Measurements from ENCODE around the gene FILIP1L. TPM values are rescaled to one million over a fixed set of nuclear protein-coding genes. Genes with fewer than 3 reads are reported as not detected.
"Not testable (repeated sequence)": the region's sequence is repeated elsewhere in the genome, so short reads cannot be mapped to it uniquely, and the experiment has no call there.

Gene FILIP1L
- total RNA-seq, 1 donor from 2014 or later, result 48.5 TPM

GRCh38 chr3:100099621-100100020 lies 14.7 kb downstream of the FILIP1L start:
- no peak for DNase-seq (ENCODE audit: low spot score)

- DNase-seq (ENCODE audit: low spot score), result no peak
These were observed 15.6 kb downstream of the FILIP1L start for GRCh38 chr3:100098784-100099070.

GRCh38 chr3:100097919-100098783 lies 16.1 kb downstream of the FILIP1L start:
- DNase-seq (ENCODE audit: low spot score), result no peak

- no peak for DNase-seq (ENCODE audit: low spot score)
These were observed 17.4 kb downstream of the FILIP1L start for GRCh38 chr3:100096866-100097265.

- not testable (repeated sequence) for DNase-seq (ENCODE audit: low spot score)
These were observed 18.0 kb downstream of the FILIP1L start for GRCh38 chr3:100096286-100096685.

- no peak for DNase-seq (ENCODE audit: low spot score)
These were observed 20.5 kb downstream of the FILIP1L start for GRCh38 chr3:100093831-100094230.

- no peak for DNase-seq (ENCODE audit: low spot score)
These were observed 23.7 kb downstream of the FILIP1L start for GRCh38 chr3:100090669-100091005.

- DNase-seq (ENCODE audit: low spot score), result no peak
These were observed 24.3 kb downstream of the FILIP1L start for GRCh38 chr3:100089812-100090668.

- no peak for DNase-seq (ENCODE audit: low spot score)
These were observed 25.4 kb downstream of the FILIP1L start for GRCh38 chr3:100088735-100089368.

GRCh38 chr3:100087198-100087597 lies 27.1 kb downstream of the FILIP1L start:
- DNase-seq (ENCODE audit: low spot score), result no peak

GRCh38 chr3:100086401-100086800 lies 27.9 kb downstream of the FILIP1L start:
- DNase-seq (ENCODE audit: low spot score), result no peak

GRCh38 chr3:100084100-100084806 lies 30.0 kb downstream of the FILIP1L start:
- no peak for DNase-seq (ENCODE audit: low spot score)

GRCh38 chr3:100083209-100083608 lies 31.1 kb downstream of the FILIP1L start:
- DNase-seq (ENCODE audit: low spot score), result no peak

- DNase-seq (ENCODE audit: low spot score), result no peak
These were observed 31.6 kb downstream of the FILIP1L start for GRCh38 chr3:100082714-100083113.

GRCh38 chr3:100081986-100082692 lies 32.2 kb downstream of the FILIP1L start:
- DNase-seq (ENCODE audit: low spot score), result no peak

- no peak for DNase-seq (ENCODE audit: low spot score)
These were observed 33.0 kb downstream of the FILIP1L start for GRCh38 chr3:100081311-100081710.

GRCh38 chr3:100080573-100080972 lies 33.7 kb downstream of the FILIP1L start:
- no peak for DNase-seq (ENCODE audit: low spot score)

GRCh38 chr3:100079328-100079727 lies 35.0 kb downstream of the FILIP1L start:
- DNase-seq (ENCODE audit: low spot score), result no peak

- no peak for DNase-seq (ENCODE audit: low spot score)
These were observed 37.4 kb downstream of the FILIP1L start for GRCh38 chr3:100076731-100077529.

All from mesenteric fat pad (tissue), 1 donor.